ENCODE results near the gene PKN1. TPM values are rescaled to one million over a fixed set of nuclear protein-coding genes. Genes with fewer than 3 reads are reported as not detected.

PKN1 gene
- total RNA-seq, 1 experiment from 2014 or later = 72.8 TPM

GRCh38 chr19:14405758-14406644, 27.1 kb upstream of the PKN1 start:
- peak; percentile 70 for DNase-seq (ENCODE audit: extremely low read depth, low read depth)

- DNase-seq (ENCODE audit: extremely low read depth, low read depth) = no peak
Measured at GRCh38 chr19:14406645-14407401, 26.3 kb upstream of the PKN1 start.

GRCh38 chr19:14407605-14408484, 25.3 kb upstream of the PKN1 start:
- no peak for DNase-seq (ENCODE audit: extremely low read depth, low read depth)

- DNase-seq (ENCODE audit: extremely low read depth, low read depth) = no peak
Measured at GRCh38 chr19:14408491-14409145, 24.5 kb upstream of the PKN1 start.

GRCh38 chr19:14409146-14410023, 23.7 kb upstream of the PKN1 start:
- DNase-seq (ENCODE audit: extremely low read depth, low read depth) = no peak

GRCh38 chr19:14410091-14411051, 22.7 kb upstream of the PKN1 start:
- DNase-seq (ENCODE audit: extremely low read depth, low read depth) = no peak

GRCh38 chr19:14411161-14411937, 21.8 kb upstream of the PKN1 start:
- DNase-seq (ENCODE audit: extremely low read depth, low read depth) = no peak

- no peak for DNase-seq (ENCODE audit: extremely low read depth, low read depth)
Measured at GRCh38 chr19:14411938-14412245, 21.2 kb upstream of the PKN1 start.

GRCh38 chr19:14412324-14412995, 20.6 kb upstream of the PKN1 start:
- no peak for DNase-seq (ENCODE audit: extremely low read depth, low read depth)

- no peak for DNase-seq (ENCODE audit: extremely low read depth, low read depth)
Measured at GRCh38 chr19:14412996-14413692, 20.0 kb upstream of the PKN1 start.

- no peak for DNase-seq (ENCODE audit: extremely low read depth, low read depth)
Measured at GRCh38 chr19:14413693-14414181, 19.4 kb upstream of the PKN1 start.

- no peak for DNase-seq (ENCODE audit: extremely low read depth, low read depth)
Measured at GRCh38 chr19:14414926-14415690, 18.0 kb upstream of the PKN1 start.

- no peak for DNase-seq (ENCODE audit: extremely low read depth, low read depth)
Measured at GRCh38 chr19:14416817-14417231, 16.3 kb upstream of the PKN1 start.

- no peak for DNase-seq (ENCODE audit: extremely low read depth, low read depth)
Measured at GRCh38 chr19:14418856-14419105, 14.3 kb upstream of the PKN1 start.

GRCh38 chr19:14419106-14419813, 13.8 kb upstream of the PKN1 start, which contains the start of gene DDX39A:
Gene DDX39A, minus strand, starts transcription at chr19:14419341. Its CDS starts 6,121 bp downstream, at chr19:14413220.
- peak; percentile 98 for DNase-seq (ENCODE audit: extremely low read depth, low read depth)
